KG1 (cell line): ENCODE measurements around the gene BNIP1.

Source experiments
- DNase-seq: peaks from one replicate; lab custom pipeline; 2025; lab: John Stamatoyannopoulos, UW

The BNIP1 gene

GRCh38 chr5:173211284-173211683 lies 67.0 kb downstream of the BNIP1 start:
- no peak for DNase-seq

DNA sequence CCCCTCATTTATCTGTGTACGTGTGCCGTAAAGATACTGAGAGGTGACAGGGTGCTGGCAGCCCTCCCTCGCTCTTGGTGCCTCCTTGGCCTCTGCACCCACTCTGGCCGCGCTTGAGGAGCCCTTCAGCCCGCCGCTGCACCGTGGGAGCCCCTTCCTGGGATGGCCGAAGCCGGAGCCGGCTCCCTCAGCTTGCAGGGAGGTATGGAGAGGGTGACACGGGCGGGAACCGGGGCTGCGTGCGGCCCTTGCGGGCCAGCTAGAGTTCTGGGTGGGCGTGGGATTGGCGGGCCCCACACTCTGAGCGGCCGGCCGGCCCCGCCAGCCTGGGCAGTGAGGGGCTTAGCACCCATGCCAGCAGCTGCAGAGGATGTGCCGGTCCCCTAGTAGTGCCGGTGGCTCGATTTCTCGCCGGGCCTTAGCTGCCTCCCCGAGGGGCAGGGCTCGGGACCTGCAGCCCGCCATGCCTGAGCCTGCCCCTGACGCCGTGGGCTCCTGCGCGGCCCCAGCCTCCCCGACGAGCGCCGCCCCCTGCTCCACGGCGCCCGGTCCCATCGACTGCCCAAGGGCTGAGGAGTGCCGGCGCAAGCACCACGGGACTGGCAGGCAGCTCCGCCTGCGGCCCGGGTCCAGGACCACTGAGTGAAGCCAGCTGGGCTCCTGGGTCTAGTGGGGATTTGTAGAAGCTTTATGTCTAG lies 69.1 kb downstream of the BNIP1 start:
- no peak for DNase-seq
